Measurements from ENCODE around the gene EVA1C. TPM values are rescaled to one million over a fixed set of nuclear protein-coding genes. Genes with fewer than 3 reads are reported as not detected.
A peak's percentile ranks its signal among the peaks of the same experiment; 100 is the strongest.

The EVA1C gene
- 10 to 100 TPM in 1 of 4 donors, 1 to 10 TPM in 3; 5.5 to 10.7 (median 7.3) TPM for total RNA-seq
- 1 to 10 TPM; 5.6 to 9.7 (median 5.8) TPM for polyA plus RNA-seq
- long read RNA-seq, donor 1, partial matches to known transcripts: 0 of 7 reads
- long read RNA-seq, donor 1, other reads (novel, unspliced or antisense): 2 of 7 reads
- long read RNA-seq, donor 2, transcript EVA1C-201 (8 exons, 1,998 nt): major isoform, 7 of 23 reads
- long read RNA-seq, donor 2, partial matches to known transcripts: 0 of 23 reads
- long read RNA-seq, donor 2, other reads (novel, unspliced or antisense): 16 of 23 reads

GRCh38 chr21:32412162-32413014 lies at the start of gene EVA1C:
Gene EVA1C, plus strand, starts transcription at chr21:32412706. Its CDS starts 148 bp downstream, at chr21:32412854.
- Histone ChIP-seq H3K27me3 (ENCODE audit: insufficient read depth in 3 of 3, low read length in 2 of 3) (no peaks in the 10 kb centered on the region), H3K9me3 (no peaks in the 10 kb centered on the region), H3K4me3 (peak within 1 kb of the TSS; percentile 86), H3K4me1 (peaks cover 7% of the 10 kb centered on the region), H3K36me3 (ENCODE audit: insufficient read depth in 1 of 2, low read depth in 1 of 2) (no peaks in the 10 kb centered on the region), H3K27ac (peak within 1 kb of the TSS; percentile 82)
- intact Hi-C loops (cut with DNase I): loop anchor here in 1 of 2 donors (5.0 kb wide), 1 partner anchor 45 kb away; no protein-coding TSS in a partner anchor
- WGBS, 3 donors: 0 to 1% (median 0%) methylated on average over 81 to 104 of the region's 104 CpGs
- ATAC-seq: peak; percentile 72 to 81 (median 80)
- DNase-seq: peak; percentile 74 to 84
- peak; percentile 26 for TF ChIP-seq CTCF (IDR thresholded peaks at IDR 0.05)

- no peaks in the 10 kb centered on the region for H3K27me3 ChIP-seq (ENCODE audit: insufficient read depth in 3 of 3, low read length in 2 of 3)
- peaks cover 21 to 100% of the 10 kb centered on the region in 2 donors for H3K36me3 ChIP-seq (ENCODE audit: insufficient read depth in 1 of 2, low read depth in 1 of 2)
- peak in 3 of 4 donors; percentile 39 to 64 (median 52) for ATAC-seq
- no peak overlapping the region for H3K4me3 ChIP-seq
- DNase-seq: no peak
- no peak for TF ChIP-seq CTCF (IDR thresholded peaks at IDR 0.05)
- WGBS, 3 donors: 63 to 68% (median 67%) methylated on average over 7 of the region's 7 CpGs
- H3K9me3 ChIP-seq: no peaks in the 10 kb centered on the region
- H3K27ac ChIP-seq: no peak overlapping the region
- intact Hi-C loops (cut with DNase I): no loop called here
- H3K4me1 ChIP-seq: no peaks in the 10 kb centered on the region
Observed at GRCh38 chr21:32364387-32364786, 48.1 kb upstream of the EVA1C start.

GRCh38 chr21:32364796-32365195 lies 47.7 kb upstream of the EVA1C start:
- Histone ChIP-seq H3K4me3 (no peak overlapping the region), H3K4me1 (no peaks in the 10 kb centered on the region), H3K27me3 (ENCODE audit: insufficient read depth in 3 of 3, low read length in 2 of 3) (no peaks in the 10 kb centered on the region), H3K27ac (no peak overlapping the region), H3K9me3 (no peaks in the 10 kb centered on the region), H3K36me3 (ENCODE audit: insufficient read depth in 1 of 2, low read depth in 1 of 2) (peaks cover 17 to 100% of the 10 kb centered on the region in 2 donors)
- WGBS, 3 donors: 68 to 82% (median 75%) methylated on average over 4 of the region's 4 CpGs
- DNase-seq (no peak), ATAC-seq (peak in 1 of 4 donors; percentile 29)
- TF ChIP-seq CTCF (IDR thresholded peaks at IDR 0.05): no peak
- intact Hi-C loops (cut with DNase I): no loop called here

- Histone ChIP-seq H3K27me3 (ENCODE audit: insufficient read depth in 3 of 3, low read length in 2 of 3) (no peaks in the 10 kb centered on the region), H3K4me3 (no peak overlapping the region), H3K27ac (no peak overlapping the region), H3K4me1 (no peaks in the 10 kb centered on the region), H3K9me3 (no peaks in the 10 kb centered on the region), H3K36me3 (ENCODE audit: insufficient read depth in 1 of 2, low read depth in 1 of 2) (peaks cover 20 to 99% of the 10 kb centered on the region in 2 donors)
- 84 to 97% (median 85%) methylated on average over 4 of the region's 4 CpGs for WGBS, 3 donors
- no peak for ATAC-seq
- intact Hi-C loops (cut with DNase I): no loop called here
- DNase-seq: no peak
- no peak for TF ChIP-seq CTCF (IDR thresholded peaks at IDR 0.05)
Observed at GRCh38 chr21:32366191-32366590, 46.3 kb upstream of the EVA1C start.

Data from psoas muscle (tissue), 8 donors.